ENCODE results near the gene RHEB.

The RHEB gene

GRCh38 chr7:151503902-151504714 is 15.6 kb downstream of the RHEB start:
- peak; percentile 90 for DNase-seq (ENCODE audit: low read depth)

DNA sequence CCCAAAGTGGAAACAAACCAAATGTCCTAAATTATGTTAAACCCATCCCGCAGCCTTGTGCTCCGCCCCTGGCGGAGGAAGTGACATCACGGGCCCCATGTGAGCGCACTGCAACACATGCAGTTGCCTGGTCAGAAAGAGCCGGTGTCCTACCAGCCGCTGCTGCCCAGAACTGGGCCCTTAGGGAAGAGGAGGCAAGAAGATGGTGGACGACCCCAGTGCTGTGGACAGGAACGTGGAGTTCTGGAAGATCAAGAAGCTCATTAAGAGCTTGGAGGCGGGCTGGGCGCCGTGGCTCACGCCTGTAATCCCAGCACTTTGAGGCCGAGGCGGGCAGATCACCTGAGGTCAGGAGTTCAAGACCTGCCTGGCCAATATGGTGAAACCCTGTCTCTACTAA is 18.0 kb downstream of the RHEB start:
- no peak for DNase-seq (ENCODE audit: low read depth)

DNA sequence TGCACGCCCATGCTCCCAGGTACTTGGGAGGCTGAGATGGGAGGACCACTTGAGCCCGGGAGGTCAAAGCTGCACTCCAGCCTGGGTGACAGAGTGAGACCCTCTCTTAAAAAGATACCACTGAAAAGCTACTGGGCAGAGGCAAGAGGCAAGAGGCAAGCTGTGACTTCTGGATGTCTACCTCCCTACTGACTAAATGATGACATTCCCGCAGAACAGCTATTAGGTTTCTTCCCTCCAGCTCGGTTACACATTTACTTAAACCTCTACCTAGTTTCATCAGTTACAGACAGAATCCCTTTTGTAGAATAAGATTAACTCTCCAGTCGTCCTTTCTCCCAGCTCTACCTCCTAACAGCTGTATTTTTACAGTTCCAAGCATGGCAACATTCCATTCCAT is 21.2 kb downstream of the RHEB start:
- DNase-seq (ENCODE audit: low read depth) = no peak

DNA sequence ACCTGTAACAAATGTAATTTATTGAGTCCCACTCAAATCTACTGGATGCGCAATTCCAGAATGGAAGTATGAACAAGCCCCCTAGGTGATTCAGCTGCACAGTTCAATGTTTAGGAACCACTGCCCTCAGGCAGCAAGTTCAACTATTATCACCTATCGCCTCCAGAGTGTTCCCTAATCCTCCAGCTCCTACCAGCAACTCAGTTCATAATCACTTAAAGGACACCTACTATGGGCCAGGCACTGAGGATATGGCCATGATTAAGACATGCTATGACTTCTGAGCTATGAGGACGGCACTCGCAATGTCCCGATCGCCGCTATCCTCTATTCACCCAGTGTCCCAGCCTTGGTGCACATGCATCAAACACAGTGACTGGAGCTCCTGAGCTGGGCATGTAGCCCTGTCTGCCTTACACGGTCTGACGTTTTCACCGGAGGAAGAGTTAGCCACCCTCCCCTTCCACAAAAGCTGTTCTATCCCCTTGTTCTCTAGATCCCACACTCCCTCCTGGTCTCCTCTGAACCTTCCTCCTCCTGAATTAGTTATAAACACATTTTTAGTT is 22.3 kb downstream of the RHEB start:
- no peak for DNase-seq (ENCODE audit: low read depth)

GRCh38 chr7:151495360-151495759 is 24.3 kb downstream of the RHEB start:
- DNase-seq (ENCODE audit: low read depth) = no peak

DNA sequence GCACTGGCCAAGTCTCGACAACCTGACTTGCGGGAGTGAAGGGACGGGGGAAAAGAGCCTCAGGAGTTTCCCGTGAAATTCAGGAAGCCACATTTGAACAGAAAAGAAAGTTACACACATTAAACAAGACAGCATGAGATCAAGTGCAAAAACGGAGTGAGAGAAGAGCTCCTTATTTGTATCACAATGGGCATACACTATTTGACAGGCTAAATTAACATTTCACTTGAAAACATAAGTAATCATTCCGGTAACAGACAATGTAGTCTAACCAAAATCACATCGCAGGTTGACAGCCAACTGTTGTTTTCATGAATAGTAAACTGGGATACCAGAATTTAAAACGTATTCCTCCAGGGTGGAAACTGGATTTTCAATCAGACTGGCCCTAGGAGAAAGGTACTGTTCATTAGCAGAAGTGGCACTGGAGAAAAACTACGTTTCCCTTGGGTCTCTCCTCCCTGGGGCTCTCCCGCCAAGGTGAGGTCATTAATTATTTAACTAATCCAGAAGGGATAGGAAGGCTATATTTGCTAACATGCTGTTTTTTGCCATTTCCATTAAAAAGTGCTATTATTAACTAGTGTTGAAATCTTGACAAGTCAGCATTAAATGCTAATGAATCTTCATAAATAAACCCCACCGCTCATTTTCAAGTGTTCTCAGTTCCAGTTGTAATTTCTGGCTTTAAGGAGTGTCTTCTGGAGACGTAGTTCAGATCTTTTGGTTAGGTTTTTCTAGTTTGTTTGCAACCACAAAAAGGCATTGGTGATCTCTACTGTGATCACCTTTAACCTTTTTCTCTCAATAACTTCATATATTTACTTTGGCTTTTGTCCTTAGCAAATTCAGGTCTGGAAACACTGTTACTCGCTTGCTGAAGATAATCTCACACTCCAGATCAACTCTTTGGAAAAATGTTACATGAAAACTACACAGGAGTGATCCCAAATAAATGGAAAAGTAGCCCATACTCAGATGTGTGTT is 25.1 kb downstream of the RHEB start:
- DNase-seq (ENCODE audit: low read depth) = no peak

DNA sequence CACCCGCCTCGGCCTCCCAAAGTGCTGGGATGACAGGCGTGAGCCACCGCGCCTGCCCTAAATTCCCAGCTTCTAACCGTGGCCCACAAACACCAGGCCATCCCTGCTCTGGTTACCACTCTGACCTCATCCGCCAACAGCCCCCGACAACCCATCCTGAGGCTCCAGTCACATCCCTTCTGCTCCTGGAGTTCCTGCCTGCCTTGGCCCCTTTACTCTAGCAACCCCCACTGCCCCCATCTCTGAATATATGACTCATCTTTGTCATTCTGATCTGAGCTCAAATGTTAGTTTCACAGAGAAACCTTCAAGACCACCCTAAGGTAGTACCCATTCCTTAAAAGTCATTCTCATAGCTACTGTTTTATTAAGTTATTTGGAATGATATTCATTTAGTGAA is 26.6 kb downstream of the RHEB start:
- DNase-seq (ENCODE audit: low read depth) = no peak

DNA sequence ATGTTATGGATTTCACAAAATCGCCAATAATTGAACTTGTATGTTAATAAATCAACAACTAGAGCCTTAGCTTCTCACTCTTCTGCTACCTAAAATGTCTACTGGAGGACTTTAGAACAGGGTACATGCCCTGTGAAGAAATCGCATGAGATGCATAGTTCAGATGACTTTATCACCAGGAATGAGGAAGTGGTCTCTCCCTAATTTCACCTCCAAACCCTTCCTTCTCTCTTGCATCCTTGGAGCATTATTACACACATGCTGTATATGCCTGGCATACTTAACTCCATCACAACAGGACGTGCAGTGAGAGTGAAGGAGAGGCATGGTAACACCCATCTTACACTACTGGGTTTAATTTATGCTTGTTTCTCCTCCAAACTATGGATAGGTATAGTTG is 27.8 kb downstream of the RHEB start:
- DNase-seq (ENCODE audit: low read depth) = peak; percentile 60

GRCh38 chr7:151490456-151491105 is 29.1 kb downstream of the RHEB start:
- no peak for DNase-seq (ENCODE audit: low read depth)

- no peak for DNase-seq (ENCODE audit: low read depth)
These were observed 30.2 kb downstream of the RHEB start for GRCh38 chr7:151489498-151489897.

DNA sequence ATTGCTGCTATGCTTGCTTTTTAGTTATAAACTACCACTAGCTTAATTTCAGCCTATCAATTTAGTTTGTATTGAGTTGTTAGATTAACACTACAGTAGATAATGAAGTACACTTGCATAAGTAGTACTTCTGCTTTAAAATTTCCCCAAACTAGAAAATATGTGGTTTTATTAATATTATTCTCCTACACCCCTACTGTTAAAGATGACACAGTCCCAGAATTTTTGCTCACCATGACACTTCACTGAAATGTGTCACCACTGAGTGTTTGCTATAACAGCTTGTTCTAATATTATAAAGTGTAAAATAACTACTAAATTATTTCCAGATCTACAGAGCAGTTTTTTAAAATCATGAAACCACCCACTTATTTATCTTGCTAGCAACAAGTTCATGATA is 31.6 kb downstream of the RHEB start:
- DNase-seq (ENCODE audit: low read depth) = no peak

GRCh38 chr7:151487228-151487627 is 32.5 kb downstream of the RHEB start:
- no peak for DNase-seq (ENCODE audit: low read depth)

DNA sequence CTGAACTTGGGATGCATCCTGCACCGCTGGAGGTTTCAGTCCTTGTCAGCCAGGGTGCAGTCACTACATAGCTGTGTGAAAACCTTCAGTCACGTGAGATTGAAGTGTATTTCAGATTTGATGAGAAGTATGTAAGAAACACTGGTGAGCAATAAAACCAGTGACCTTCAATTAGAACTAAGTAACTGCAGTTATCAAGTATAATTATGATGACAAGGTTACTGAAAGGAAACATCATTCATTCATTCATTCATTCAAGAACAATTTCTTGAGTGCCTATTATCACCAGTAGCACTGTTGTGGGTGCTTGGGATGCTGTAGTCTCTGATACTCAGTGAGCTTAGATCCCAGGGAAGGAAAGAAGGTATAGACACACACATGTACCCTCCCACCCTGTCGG is 33.6 kb downstream of the RHEB start:
- no peak for DNase-seq (ENCODE audit: low read depth)

- no peak for DNase-seq (ENCODE audit: low read depth)
These were observed 34.6 kb downstream of the RHEB start for GRCh38 chr7:151484971-151485707.

- no peak for DNase-seq (ENCODE audit: low read depth)
These were observed 36.0 kb downstream of the RHEB start for GRCh38 chr7:151483711-151483983.

DNA sequence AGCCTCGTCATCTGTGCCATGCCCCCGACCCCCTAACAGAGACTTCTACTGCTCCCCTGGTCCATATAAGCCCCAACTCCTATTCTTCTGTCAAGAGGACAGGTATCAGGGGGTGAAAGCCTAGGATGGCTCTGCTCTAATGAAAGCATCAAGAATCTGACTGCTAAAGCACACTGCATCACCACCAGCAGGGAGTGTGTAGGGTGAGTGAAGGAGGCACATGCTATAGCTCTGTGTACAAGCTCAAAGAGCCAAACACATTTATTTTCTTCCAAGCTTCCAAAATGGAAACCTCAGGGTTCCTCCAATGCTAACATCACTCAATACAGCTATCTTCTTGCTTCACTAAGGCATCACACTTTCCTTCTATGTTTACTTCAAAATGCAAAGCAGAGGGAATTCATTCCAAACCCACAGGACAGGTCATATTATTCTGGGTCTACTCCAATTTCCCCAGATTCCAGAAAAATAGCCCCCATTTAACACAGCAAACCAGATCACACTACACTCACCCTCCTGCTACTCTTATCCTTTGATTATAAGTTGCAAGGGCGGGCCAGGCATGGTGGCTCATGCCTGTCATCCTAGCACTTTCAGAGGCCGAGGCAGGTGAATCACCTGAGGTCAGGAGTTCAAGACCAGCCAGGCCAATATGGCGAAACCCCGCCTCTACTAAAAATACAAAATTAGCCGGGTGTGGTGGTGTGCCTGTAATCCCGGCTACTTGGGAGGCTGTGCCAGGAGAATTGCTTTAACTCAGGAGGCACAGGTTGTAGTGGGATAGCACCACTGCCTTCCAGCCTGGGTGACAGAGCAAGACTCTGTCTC is 36.6 kb downstream of the RHEB start:
- DNase-seq (ENCODE audit: low read depth) = no peak

DNA sequence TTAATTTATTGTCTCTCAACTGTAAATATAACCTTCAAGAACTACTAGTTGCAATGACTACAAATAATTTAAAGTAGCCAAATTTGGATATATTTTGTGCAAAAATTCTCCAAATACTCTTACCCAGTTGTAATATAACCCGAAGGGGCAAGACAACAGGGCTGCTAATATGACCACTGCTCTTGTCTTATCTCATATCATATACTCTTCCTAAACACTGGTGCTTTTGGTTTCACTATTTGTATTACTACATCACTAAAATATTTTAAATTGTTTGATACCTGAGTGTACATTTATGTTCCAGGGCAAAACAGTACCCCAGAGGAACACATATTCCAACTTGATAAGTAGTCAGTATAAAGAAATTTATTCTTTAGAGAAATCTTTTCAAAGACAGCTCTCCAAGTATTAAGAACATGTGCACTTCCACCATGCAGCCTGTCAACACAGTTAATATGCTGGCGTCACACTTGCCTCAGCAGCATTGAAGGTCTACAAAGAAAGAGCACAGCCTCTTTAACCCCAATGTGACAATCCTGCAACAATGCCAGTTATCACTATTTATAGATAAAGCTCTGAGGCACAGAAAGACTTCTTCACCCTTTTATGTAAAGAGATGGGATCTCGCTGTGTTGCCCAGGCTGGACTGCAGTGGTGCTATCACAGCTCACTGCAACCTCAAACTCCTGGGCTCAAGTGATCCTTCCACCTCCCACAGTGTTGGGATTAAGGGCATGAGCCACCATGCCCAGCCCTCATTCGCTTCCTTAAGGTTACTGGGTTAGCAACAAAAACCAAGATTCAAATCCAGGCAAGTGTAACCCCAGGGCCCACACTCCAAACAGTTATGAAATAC is 37.8 kb downstream of the RHEB start:
- DNase-seq (ENCODE audit: low read depth) = no peak

GRCh38 chr7:151477867-151478266 is 41.8 kb downstream of the RHEB start:
- no peak for DNase-seq (ENCODE audit: low read depth)

DNA sequence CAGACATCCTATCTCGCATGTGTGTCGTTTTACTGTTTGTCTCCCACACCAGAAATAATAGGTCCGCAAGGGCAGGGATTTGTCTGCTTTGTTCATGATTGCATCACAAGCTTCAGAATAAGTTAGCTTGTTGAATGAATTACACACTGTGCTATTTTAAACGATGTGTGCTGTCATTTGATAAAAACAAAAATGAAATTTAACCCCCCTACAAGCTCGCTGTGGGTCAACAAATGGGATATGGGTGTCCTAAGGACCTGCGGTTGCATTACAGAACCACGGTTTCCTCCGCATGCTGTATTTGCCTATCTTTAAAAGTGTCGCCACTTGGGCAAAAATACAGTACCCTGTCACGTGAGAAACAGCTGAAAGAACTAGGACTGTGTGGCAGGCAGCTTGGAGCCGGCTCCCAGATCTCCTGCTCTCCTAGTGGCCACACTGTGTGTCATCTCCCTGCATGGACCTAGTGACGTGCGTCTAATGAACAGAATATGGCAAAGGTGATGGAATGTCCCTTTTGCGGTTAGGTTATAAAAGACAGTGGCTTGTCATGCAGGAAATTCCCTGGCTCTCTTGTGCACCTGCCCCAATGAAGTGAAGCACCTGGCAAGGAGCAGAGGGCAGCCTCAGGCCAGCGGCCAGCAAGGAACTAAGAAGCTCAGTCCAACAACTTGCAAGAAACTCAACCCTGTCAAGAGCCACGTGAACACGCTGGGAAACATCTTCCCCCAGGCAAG is 46.9 kb downstream of the RHEB start:
- no peak for DNase-seq (ENCODE audit: low read depth)
